ENCODE measurements around the gene ABCB7. TPM values are rescaled to one million over a fixed set of nuclear protein-coding genes. Genes with fewer than 3 reads are reported as not detected.

Gene ABCB7
- total RNA-seq, 1 experiment from 2014 or later = 27.8 TPM

GRCh38 chrX:75118296-75118695 lies 37.8 kb downstream of the ABCB7 start:
- ChIA-PET CTCF (no interaction called here), POLR2A (no interaction called here)
- H3K4me3 ChIP-seq (ENCODE audit: low read depth, low read length) = no peak overlapping the region
- H3K4me1 ChIP-seq = no peaks in the 10 kb centered on the region
- H3K36me3 Mint-ChIP-seq (ENCODE audit: insufficient read depth, unreplicated experiment) = no peaks in the 10 kb centered on the region
- TF ChIP-seq, protein P1, sequence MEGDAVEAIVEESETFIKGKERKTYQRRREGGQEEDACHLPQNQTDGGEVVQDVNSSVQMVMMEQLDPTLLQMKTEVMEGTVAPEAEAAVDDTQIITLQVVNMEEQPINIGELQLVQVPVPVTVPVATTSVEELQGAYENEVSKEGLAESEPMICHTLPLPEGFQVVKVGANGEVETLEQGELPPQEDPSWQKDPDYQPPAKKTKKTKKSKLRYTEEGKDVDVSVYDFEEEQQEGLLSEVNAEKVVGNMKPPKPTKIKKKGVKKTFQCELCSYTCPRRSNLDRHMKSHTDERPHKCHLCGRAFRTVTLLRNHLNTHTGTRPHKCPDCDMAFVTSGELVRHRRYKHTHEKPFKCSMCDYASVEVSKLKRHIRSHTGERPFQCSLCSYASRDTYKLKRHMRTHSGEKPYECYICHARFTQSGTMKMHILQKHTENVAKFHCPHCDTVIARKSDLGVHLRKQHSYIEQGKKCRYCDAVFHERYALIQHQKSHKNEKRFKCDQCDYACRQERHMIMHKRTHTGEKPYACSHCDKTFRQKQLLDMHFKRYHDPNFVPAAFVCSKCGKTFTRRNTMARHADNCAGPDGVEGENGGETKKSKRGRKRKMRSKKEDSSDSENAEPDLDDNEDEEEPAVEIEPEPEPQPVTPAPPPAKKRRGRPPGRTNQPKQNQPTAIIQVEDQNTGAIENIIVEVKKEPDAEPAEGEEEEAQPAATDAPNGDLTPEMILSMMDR (IDR thresholded peaks at IDR 0.05; ENCODE audit: insufficient read depth in 1 of 2, low read depth in 1 of 2, low read length in 1 of 2, severe bottlenecking in 1 of 2, unreplicated experiment in 1 of 2) = no peak
- H3K36me3 ChIP-seq (ENCODE audit: control insufficient read depth, insufficient read depth, low read length) = no peaks in the 10 kb centered on the region
- no peak overlapping the region for H3K4me3 Mint-ChIP-seq (ENCODE audit: unreplicated experiment)
- H3K27me3 Mint-ChIP-seq (ENCODE audit: insufficient read depth, unreplicated experiment) = no peaks in the 10 kb centered on the region
- no peaks in the 10 kb centered on the region for H3K4me1 Mint-ChIP-seq (ENCODE audit: low read depth, unreplicated experiment)
- BruUV-seq (replicated peaks) = no TSS peak
- H3K9me3 Mint-ChIP-seq (ENCODE audit: unreplicated experiment) = no peaks in the 10 kb centered on the region
- DNase-seq = no peak
- no peaks in the 10 kb centered on the region for H3K9me3 ChIP-seq
- H3K27me3 ChIP-seq (replicated peaks; ENCODE audit: control insufficient read depth, insufficient read depth, low read length) = no peaks in the 10 kb centered on the region
- H3K27ac Mint-ChIP-seq (ENCODE audit: unreplicated experiment) = no peak overlapping the region
- intact Hi-C loops (cut with micrococcal nuclease; ENCODE audit: unreplicated experiment) = no loop called here

DNA sequence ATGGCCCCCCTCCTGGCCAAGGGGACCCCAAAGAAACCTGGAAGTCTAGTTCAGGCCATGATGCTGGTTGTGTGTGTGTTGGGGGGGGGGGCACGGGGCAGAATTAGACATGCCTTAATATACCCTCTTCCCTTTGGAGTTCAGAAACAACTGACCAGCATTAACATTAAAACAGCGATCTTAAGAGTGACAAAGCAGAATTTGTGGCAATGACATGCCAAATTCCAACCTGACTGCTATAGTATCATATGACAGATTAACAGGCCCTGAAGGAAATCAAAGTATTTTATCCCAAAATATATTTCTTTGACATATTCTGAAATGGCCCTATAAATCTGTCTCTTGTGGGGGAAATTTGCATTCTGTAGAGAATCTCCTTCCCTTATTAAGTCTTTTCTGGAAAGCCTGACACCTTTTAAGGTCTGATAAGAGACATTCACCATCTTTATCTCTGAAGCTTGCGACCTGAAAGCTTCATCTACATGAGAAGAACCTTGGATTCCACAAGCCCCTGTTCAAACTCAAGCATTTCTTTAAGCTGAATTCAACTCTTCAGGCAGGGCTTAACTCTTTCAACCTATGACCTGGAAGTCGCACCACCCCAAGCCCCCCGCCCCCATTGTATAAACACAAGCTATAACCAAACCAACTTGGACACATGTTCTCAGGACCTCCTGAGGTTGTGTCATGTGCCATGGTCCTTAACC lies 40.2 kb downstream of the ABCB7 start:
- intact Hi-C loops (cut with micrococcal nuclease; ENCODE audit: unreplicated experiment) = no loop called here
- Histone ChIP-seq H3K36me3 (ENCODE audit: control insufficient read depth, insufficient read depth, low read length) (no peaks in the 10 kb centered on the region), H3K4me3 (ENCODE audit: low read depth, low read length) (no peak overlapping the region), H3K9me3 (no peaks in the 10 kb centered on the region), H3K27me3 (replicated peaks; ENCODE audit: control insufficient read depth, insufficient read depth, low read length) (no peaks in the 10 kb centered on the region), H3K4me1 (no peaks in the 10 kb centered on the region)
- no peaks in the 10 kb centered on the region for H3K9me3 Mint-ChIP-seq (ENCODE audit: unreplicated experiment)
- BruUV-seq (replicated peaks) = no TSS peak
- CTCF ChIA-PET = no interaction called here
- TF ChIP-seq, protein P1 (IDR thresholded peaks at IDR 0.05; ENCODE audit: insufficient read depth in 1 of 2, low read depth in 1 of 2, low read length in 1 of 2, severe bottlenecking in 1 of 2, unreplicated experiment in 1 of 2) = no peak
- POLR2A ChIA-PET = no interaction called here
- no peaks in the 10 kb centered on the region for H3K36me3 Mint-ChIP-seq (ENCODE audit: insufficient read depth, unreplicated experiment)
- H3K4me3 Mint-ChIP-seq (ENCODE audit: unreplicated experiment) = no peak overlapping the region
- H3K27me3 Mint-ChIP-seq (ENCODE audit: insufficient read depth, unreplicated experiment) = no peaks in the 10 kb centered on the region
- H3K4me1 Mint-ChIP-seq (ENCODE audit: low read depth, unreplicated experiment) = no peaks in the 10 kb centered on the region
- no peak overlapping the region for H3K27ac Mint-ChIP-seq (ENCODE audit: unreplicated experiment)
- DNase-seq = no peak

DNA sequence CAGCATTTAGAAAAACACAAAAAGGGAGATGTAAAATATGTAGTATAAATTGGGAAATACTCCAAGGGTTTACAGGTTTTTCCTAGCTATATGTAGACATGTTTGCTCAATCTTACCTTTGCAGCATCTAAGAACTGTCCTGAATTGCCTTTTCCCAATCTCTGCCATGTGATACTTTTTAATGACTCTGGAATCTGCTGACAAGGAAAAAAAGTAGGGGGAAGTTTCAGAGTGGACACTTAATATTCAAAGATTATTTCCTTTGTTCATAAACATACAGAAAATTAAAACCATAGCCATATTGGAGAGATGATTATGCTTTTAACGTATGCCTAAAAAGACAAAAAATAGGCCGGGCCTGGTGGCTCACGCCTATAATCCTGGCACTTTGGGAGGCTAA lies 41.4 kb downstream of the ABCB7 start:
- DNase-seq = no peak
- BruUV-seq (replicated peaks) = no TSS peak
- TF ChIP-seq, protein P1 (IDR thresholded peaks at IDR 0.05; ENCODE audit: insufficient read depth in 1 of 2, low read depth in 1 of 2, low read length in 1 of 2, severe bottlenecking in 1 of 2, unreplicated experiment in 1 of 2) = no peak
- no peaks in the 10 kb centered on the region for H3K27me3 Mint-ChIP-seq (ENCODE audit: insufficient read depth, unreplicated experiment)
- intact Hi-C loops (cut with micrococcal nuclease; ENCODE audit: unreplicated experiment) = no loop called here
- POLR2A ChIA-PET = no interaction called here
- Histone ChIP-seq H3K36me3 (ENCODE audit: control insufficient read depth, insufficient read depth, low read length) (no peaks in the 10 kb centered on the region), H3K27me3 (replicated peaks; ENCODE audit: control insufficient read depth, insufficient read depth, low read length) (no peaks in the 10 kb centered on the region), H3K4me3 (ENCODE audit: low read depth, low read length) (no peak overlapping the region), H3K9me3 (no peaks in the 10 kb centered on the region), H3K4me1 (no peaks in the 10 kb centered on the region)
- no peaks in the 10 kb centered on the region for H3K9me3 Mint-ChIP-seq (ENCODE audit: unreplicated experiment)
- no peaks in the 10 kb centered on the region for H3K4me1 Mint-ChIP-seq (ENCODE audit: low read depth, unreplicated experiment)
- H3K36me3 Mint-ChIP-seq (ENCODE audit: insufficient read depth, unreplicated experiment) = no peaks in the 10 kb centered on the region
- no peak overlapping the region for H3K27ac Mint-ChIP-seq (ENCODE audit: unreplicated experiment)
- CTCF ChIA-PET = no interaction called here
- H3K4me3 Mint-ChIP-seq (ENCODE audit: unreplicated experiment) = no peak overlapping the region

Measured in Caco-2 (cell line).